ENCODE data around the gene LDB3.

LDB3 gene

GRCh38 chr10:86721232-86721631, 52.9 kb downstream of the LDB3 start:
- no peak overlapping the region for H3K4me2 ChIP-seq
- H4K20me1 ChIP-seq = no peaks in the 10 kb centered on the region; a peak in 1 of 22 replicates
- no peak overlapping the region for H3K9ac ChIP-seq
- H3K4me3 ChIP-seq = no peak overlapping the region
- H3K27ac ChIP-seq = no peak overlapping the region
- H3K4me1 ChIP-seq = peaks cover 0 to 9% (median 6%) of the 10 kb centered on the region in 10 experiments; a peak in 11 of 20 replicates
- TF ChIP-seq Cebpa-rat (IDR thresholded peaks at IDR 0.05) = no peak
- no peaks in the 10 kb centered on the region for H3K27me3 ChIP-seq
- H3K36me3 ChIP-seq = no peaks in the 10 kb centered on the region
- no peaks in the 10 kb centered on the region for H3K9me3 ChIP-seq (replicated peaks in 1 of 11)

DNA sequence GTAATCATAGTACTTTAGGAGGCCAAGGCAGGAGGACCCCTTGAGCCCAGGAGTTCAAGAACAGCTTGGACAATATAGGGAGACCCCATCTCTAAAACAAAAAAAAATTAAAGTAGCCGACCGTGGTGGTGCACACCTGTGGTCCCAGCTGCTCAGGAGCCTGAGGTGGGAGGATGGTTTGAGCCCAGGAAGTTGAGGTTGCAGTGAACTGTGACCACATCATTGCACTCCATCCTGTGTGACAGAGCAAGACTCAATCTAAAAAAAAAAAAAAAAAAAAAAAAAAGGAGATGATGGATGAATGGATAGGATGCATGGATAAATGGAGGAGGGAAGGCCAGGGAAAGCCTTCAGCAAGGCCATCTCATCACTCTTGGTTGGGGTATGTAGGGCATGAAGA, 54.7 kb downstream of the LDB3 start:
- no peaks in the 10 kb centered on the region; a peak in 1 of 22 replicates for H4K20me1 ChIP-seq
- H3K9ac ChIP-seq = no peak overlapping the region
- no peaks in the 10 kb centered on the region for H3K36me3 ChIP-seq
- peaks cover 0 to 9% (median 6%) of the 10 kb centered on the region in 10 experiments; a peak in 11 of 20 replicates for H3K4me1 ChIP-seq
- no peak overlapping the region for H3K27ac ChIP-seq
- peak overlapping the region in 7 of 11 experiments; percentile 12 to 52 (median 29); a peak in 10 of 22 replicates for H3K4me2 ChIP-seq
- no peaks in the 10 kb centered on the region for H3K27me3 ChIP-seq
- no peak overlapping the region for H3K4me3 ChIP-seq
- no peaks in the 10 kb centered on the region for H3K9me3 ChIP-seq (replicated peaks in 1 of 11)
- no peak for TF ChIP-seq Cebpa-rat (IDR thresholded peaks at IDR 0.05)

- Histone ChIP-seq H3K4me2 (no peak overlapping the region), H3K9ac (no peak overlapping the region), H3K4me3 (no peak overlapping the region), H3K9me3 (replicated peaks in 1 of 11) (no peaks in the 10 kb centered on the region), H3K4me1 (peaks cover 0 to 9% (median 6%) of the 10 kb centered on the region in 10 experiments; a peak in 11 of 20 replicates), H3K36me3 (no peaks in the 10 kb centered on the region), H4K20me1 (no peaks in the 10 kb centered on the region), H3K27me3 (no peaks in the 10 kb centered on the region), H3K27ac (no peak overlapping the region)
- TF ChIP-seq Cebpa-rat (IDR thresholded peaks at IDR 0.05) = no peak
Measured at GRCh38 chr10:86724445-86724844, 56.1 kb downstream of the LDB3 start.

GRCh38 chr10:86725980-86726676, 57.8 kb downstream of the LDB3 start:
- Histone ChIP-seq H3K36me3 (no peaks in the 10 kb centered on the region), H3K4me3 (no peak overlapping the region)

DNA sequence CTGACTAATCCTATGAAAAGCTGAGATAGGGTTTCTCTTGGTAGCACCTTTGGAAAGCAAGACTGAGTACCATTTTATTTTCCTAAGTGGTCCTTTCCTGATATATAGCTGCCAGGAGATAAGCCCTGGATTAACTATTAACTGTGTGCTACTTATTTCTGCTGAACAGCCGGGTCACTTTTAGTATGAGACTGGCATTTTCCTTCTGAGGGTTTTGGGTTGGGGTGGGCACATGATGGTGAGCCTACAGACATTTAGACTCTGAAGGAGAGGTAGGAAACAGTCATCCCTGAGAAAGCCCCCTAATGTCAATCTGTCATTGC, 58.3 kb downstream of the LDB3 start:
- H3K27ac ChIP-seq = no peak overlapping the region
- no peak overlapping the region for H3K4me2 ChIP-seq

More at GRCh38 chr10:86725980-86726676, 57.8 kb downstream of the LDB3 start:
- H3K27me3 ChIP-seq = no peaks in the 10 kb centered on the region
- no peak overlapping the region for H3K4me2 ChIP-seq
- H4K20me1 ChIP-seq = no peaks in the 10 kb centered on the region
- H3K9ac ChIP-seq = no peak overlapping the region
- H3K9me3 ChIP-seq (replicated peaks in 1 of 11) = no peaks in the 10 kb centered on the region
- no peak overlapping the region for H3K27ac ChIP-seq
- H3K4me1 ChIP-seq = peaks cover 0 to 9% (median 6%) of the 10 kb centered on the region in 10 experiments; a peak in 11 of 20 replicates
- no peak for TF ChIP-seq Cebpa-rat (IDR thresholded peaks at IDR 0.05)

DNA sequence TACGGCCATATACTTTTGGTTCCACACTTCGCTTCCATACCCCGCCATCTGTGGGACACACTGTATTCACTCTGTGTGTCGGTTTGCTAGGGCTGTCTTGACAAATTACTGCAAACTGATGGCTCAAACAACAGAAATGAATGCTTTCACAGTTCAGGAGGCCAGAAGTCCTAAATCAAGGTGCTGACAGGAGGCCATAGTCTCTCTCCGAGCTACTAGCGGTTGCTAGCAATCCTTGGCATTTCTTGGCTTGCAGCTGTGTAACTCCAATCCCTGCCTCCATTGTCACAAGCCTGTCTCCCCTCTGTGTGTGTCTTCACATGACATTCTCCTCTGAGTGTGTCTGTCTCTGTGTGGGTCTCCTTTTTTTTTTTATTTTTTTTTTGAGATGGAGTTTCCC, 59.2 kb downstream of the LDB3 start:
- Histone ChIP-seq H3K4me1 (peaks cover 0 to 9% (median 6%) of the 10 kb centered on the region in 10 experiments; a peak in 11 of 20 replicates), H3K9ac (no peak overlapping the region), H4K20me1 (no peaks in the 10 kb centered on the region), H3K36me3 (no peaks in the 10 kb centered on the region), H3K27me3 (no peaks in the 10 kb centered on the region), H3K27ac (no peak overlapping the region), H3K9me3 (replicated peaks in 1 of 11) (no peaks in the 10 kb centered on the region), H3K4me3 (no peak overlapping the region), H3K4me2 (no peak overlapping the region)
- TF ChIP-seq Cebpa-rat (IDR thresholded peaks at IDR 0.05) = no peak

More for the DNA sequence above, 58.3 kb downstream of the LDB3 start:
- no peaks in the 10 kb centered on the region for H3K36me3 ChIP-seq
- peaks cover 0 to 9% (median 6%) of the 10 kb centered on the region in 10 experiments; a peak in 11 of 20 replicates for H3K4me1 ChIP-seq
- H3K9me3 ChIP-seq (replicated peaks in 1 of 11) = no peaks in the 10 kb centered on the region
- no peak for TF ChIP-seq Cebpa-rat (IDR thresholded peaks at IDR 0.05)
- H3K9ac ChIP-seq = no peak overlapping the region
- no peak overlapping the region for H3K4me3 ChIP-seq
- H3K27me3 ChIP-seq = no peaks in the 10 kb centered on the region
- no peaks in the 10 kb centered on the region for H4K20me1 ChIP-seq

- TF ChIP-seq Cebpa-rat (IDR thresholded peaks at IDR 0.05) = no peak
Measured at GRCh38 chr10:86728056-86728455, 59.7 kb downstream of the LDB3 start.

GRCh38 chr10:86729677-86730076, 61.4 kb downstream of the LDB3 start:
- TF ChIP-seq Cebpa-rat (IDR thresholded peaks at IDR 0.05) = no peak

More at GRCh38 chr10:86728056-86728455, 59.7 kb downstream of the LDB3 start:
- Histone ChIP-seq H3K27me3 (peaks cover 0 to 5% (median 0%) of the 10 kb centered on the region in 11 experiments; a peak in 4 of 22 replicates), H3K9me3 (replicated peaks in 1 of 11) (no peaks in the 10 kb centered on the region), H3K4me2 (no peak overlapping the region), H3K9ac (no peak overlapping the region), H3K4me3 (no peak overlapping the region), H3K36me3 (no peaks in the 10 kb centered on the region), H4K20me1 (no peaks in the 10 kb centered on the region), H3K4me1 (peaks cover 0 to 6% (median 4%) of the 10 kb centered on the region in 10 experiments; a peak in 11 of 20 replicates), H3K27ac (no peak overlapping the region)

DNA sequence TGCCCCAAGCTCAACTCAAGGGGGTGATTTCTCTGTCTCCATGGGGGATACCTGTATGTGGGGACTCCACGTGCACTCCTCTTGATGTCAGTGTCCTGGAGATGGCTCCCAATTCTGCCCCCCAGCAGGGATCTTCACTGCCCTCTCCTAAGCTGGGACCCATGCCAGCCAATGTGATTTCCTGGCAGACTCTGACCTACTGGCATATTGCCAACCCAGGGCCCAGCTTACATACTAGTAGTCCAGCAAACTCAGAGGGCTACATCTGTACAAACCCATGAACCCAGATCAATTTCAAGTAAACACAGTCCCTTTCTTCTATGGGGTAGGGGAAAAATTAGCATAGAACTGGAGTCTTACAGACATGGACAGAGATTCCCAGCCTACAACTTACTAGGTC, 61.9 kb downstream of the LDB3 start:
- Histone ChIP-seq H3K4me2 (no peak overlapping the region), H3K27me3 (peaks cover 0 to 15% (median 6%) of the 10 kb centered on the region in 11 experiments; a peak in 7 of 22 replicates)
- no peak for TF ChIP-seq Cebpa-rat (IDR thresholded peaks at IDR 0.05)

More at GRCh38 chr10:86729677-86730076, 61.4 kb downstream of the LDB3 start:
- H3K9me3 ChIP-seq (replicated peaks in 1 of 11) = no peaks in the 10 kb centered on the region
- no peak overlapping the region for H3K9ac ChIP-seq
- H3K4me3 ChIP-seq = no peak overlapping the region
- H4K20me1 ChIP-seq = no peaks in the 10 kb centered on the region; a peak in 1 of 22 replicates
- no peak overlapping the region for H3K4me2 ChIP-seq
- no peaks in the 10 kb centered on the region for H3K36me3 ChIP-seq
- H3K27ac ChIP-seq = no peak overlapping the region
- H3K27me3 ChIP-seq = peaks cover 0 to 15% (median 6%) of the 10 kb centered on the region in 11 experiments; a peak in 7 of 22 replicates
- H3K4me1 ChIP-seq = no peaks in the 10 kb centered on the region; a peak in 1 of 20 replicates

More for the DNA sequence above, 61.9 kb downstream of the LDB3 start:
- no peaks in the 10 kb centered on the region; a peak in 1 of 22 replicates for H4K20me1 ChIP-seq
- H3K9ac ChIP-seq = no peak overlapping the region
- no peaks in the 10 kb centered on the region; a peak in 1 of 20 replicates for H3K4me1 ChIP-seq
- no peaks in the 10 kb centered on the region for H3K9me3 ChIP-seq (replicated peaks in 1 of 11)
- no peaks in the 10 kb centered on the region for H3K36me3 ChIP-seq
- H3K27ac ChIP-seq = no peak overlapping the region
- no peak overlapping the region for H3K4me3 ChIP-seq

Data from BLaER1 treated with 17β-estradiol and CSF1 and Interleukin-3, amounts not matched to agents 10 nM and 100 nM (cell line).